Islet precursor cell (in vitro differentiated cells): ENCODE results near the gene NDOR1.
A peak's percentile ranks its signal among the peaks of the same experiment; 100 is the strongest.

ENCODE experiments used
- DNase-seq: peaks from one replicate; pipeline ENCODE4 v3.0.0-alpha.2; 2018

Gene NDOR1

DNA sequence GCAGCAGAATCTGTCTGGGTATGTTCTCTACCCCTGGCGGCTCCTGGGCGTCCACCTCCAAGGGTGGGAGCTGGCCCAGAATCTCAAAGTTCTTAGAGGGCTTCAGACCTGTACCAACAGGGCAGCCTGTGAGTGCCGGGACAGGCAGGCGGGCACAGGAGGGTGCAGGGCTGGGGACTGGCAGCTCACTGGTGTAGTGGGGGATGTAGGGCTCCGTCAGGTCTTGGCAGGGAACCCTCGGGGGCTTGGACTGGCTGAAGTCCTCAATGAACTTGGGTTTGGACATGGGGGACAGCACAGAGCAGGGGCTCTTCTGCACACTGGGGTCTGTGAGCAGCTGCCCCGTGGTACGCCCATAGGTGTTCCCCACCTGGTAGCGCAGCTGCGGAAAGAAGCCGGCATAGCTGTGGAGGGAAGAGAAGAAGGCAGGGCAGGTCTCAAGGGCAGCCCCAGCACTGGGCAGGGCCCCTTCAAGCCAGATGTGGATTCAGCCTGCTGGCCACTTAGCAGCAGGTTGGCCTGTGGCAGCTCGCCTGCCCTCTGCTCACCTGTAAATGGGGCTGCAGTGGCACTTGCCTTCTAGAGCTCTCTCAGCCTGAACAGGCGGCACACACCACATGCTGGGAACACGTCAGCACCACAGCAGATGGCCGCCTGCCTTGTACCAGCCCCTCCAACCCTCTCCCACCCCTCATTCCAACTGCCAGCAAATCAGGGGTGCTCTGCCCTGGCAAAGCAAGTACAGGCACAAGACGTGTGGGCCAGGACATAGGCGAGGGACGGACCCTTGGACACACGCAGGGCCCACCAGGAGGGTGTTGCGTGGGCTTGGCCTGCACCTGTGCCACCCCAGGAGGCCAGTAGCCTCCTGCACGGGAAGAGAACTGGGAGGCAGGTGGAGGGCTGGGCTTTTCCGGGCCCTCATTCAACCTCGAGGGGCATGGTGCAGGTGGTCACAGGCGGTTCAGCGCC lies 40.2 kb downstream of the NDOR1 start:
- DNase-seq, result no peak

DNA sequence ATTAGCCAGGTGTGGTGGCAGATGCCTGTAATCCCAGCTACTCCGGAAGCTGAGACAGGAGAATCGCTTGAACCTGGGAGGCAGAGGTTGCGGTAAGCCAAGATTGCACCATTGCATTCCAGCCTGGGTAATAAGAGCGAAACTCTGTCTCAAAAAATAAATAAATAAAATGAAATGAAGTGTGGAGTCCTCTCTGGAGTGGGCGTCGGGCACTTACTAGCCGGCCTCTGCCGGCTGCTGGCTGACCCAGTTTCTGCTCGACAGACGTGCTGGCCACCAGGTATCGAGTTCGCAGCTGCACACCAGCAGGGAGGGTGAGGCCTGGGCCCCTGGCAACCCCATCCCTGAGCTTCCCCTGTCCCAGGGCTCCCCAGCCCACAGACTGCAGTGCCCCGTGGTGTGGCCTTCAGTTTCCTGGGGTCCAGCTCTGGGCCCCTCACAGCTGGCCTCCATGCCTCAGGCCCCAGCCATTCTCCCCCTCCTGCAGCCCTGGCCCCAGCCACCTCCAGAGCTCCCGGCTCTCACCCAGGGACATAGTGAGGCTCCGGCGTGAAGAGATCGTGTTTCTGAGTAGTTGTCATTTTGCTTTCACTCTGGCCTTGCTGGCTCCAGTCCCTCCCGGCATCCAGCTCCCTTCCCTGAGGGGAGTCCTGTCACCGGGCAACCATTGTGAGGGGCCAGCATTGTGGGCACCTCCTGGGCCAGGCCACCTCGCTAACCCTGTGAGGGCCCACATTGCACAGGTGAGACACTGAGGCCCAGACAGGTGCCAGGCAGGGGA lies 41.8 kb downstream of the NDOR1 start:
- no peak for DNase-seq

DNA sequence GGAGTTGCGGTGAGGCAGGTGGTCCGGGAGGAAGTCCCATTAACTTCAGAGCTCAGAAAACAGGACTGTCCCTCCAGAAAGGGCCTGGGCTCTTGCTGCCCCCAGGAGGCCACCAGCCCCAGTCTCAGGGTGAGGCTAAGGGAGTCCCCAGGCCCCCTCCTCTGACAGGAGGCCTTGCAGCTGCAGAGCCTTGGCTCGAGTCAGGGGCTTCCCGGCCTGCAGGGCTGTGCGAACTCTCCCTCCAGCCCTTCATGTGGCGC lies 42.3 kb downstream of the NDOR1 start:
- no peak for DNase-seq

DNA sequence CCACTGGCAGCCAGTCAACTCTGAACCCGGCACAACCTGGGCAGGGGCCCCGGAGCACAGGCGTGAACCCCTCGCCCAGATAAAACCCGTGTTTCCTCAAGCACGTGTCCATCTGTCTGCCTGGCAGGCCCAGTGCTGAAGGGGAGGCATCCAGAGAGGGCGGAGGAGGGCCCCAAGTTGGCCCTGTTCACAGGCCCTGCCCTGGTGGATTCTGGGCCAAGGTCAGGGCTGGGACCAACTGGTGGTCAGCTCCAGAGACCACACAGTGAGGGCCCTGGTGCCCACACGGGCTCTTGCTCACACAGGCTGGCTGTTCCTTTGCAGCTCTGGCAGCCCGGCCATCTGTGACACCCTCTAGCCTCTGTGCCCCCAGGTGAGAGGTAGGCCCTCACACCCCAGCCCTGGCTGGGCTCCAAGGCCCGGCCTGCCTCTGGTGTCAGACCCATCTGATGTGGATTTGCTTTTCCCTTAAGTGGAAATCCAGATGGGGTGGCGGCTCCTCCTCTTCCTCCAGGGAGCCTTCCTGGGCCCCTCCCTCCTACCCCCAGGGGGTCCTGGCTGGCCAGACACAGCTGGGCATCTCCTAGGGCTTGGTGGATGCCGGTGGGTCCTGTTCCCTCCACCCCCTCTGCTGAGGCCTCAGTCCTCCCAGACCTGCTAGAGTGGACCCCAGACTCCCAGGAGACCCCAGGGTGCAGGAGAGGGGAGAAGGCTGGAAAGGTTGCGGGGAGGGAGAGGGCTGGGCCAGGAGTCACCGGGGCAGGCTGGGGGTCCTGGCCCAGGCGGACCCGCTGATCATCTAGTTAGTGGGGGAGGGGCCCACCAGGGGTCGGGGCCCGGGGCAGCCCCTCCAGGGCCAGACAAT lies 45.1 kb downstream of the NDOR1 start:
- no peak for DNase-seq

DNA sequence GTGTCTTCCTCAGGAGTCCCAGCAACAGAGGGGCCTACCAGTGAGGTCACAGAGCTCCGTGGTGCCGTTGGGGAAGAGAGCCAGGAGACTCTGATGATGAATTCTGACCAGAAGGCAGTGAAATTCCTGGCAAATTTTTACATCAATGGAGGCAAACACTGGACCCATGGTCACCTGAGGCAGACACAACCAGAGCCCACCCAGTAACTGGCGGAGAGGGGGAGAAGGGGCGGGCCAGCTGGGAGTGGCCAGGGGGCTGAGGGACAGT lies 45.6 kb downstream of the NDOR1 start, which contains the start of gene STPG3:
Gene STPG3 (plus strand): TSS at position 93 of the 268 bp plus-strand sequence. CDS start 1 bp downstream, at position 94.
- no peak for DNase-seq

DNA sequence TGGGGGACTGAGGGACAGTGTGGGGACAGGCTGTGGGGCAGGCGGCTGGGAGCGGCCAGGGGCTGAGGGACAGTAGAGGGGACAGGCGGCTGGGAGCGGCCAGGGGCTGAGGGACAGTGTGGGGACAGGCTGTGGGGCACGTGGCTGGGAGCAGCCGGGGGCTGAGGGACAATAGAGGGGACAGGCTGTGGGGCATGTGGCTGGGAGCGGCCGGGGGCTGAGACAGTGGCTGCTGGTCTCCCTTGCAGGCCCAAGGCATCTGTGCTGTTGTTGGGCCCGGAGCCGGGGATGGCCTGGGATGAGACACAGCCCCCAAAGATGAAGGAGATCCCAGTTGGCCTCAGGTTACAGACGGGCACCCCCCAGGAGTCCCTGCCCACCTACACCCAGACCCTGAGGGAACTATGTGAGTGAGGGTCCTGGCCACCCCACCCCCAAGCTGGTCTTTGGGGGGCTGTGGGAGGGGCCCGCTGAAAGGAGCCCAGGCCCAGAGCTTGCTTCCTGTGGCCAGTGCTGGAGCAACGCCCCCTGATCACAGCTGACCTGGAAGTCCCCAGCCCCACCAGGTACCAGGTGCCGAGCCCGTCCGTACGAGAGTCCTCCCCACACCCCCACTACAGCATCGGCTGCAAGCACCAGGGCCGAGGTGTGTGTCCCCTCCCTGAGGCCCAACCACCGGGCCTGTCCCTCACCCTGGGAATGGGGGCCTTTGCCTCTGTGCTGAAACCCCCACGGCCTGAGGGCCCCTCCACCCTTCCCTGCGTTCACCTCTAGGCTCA lies 46.2 kb downstream of the NDOR1 start:
- no peak for DNase-seq

DNA sequence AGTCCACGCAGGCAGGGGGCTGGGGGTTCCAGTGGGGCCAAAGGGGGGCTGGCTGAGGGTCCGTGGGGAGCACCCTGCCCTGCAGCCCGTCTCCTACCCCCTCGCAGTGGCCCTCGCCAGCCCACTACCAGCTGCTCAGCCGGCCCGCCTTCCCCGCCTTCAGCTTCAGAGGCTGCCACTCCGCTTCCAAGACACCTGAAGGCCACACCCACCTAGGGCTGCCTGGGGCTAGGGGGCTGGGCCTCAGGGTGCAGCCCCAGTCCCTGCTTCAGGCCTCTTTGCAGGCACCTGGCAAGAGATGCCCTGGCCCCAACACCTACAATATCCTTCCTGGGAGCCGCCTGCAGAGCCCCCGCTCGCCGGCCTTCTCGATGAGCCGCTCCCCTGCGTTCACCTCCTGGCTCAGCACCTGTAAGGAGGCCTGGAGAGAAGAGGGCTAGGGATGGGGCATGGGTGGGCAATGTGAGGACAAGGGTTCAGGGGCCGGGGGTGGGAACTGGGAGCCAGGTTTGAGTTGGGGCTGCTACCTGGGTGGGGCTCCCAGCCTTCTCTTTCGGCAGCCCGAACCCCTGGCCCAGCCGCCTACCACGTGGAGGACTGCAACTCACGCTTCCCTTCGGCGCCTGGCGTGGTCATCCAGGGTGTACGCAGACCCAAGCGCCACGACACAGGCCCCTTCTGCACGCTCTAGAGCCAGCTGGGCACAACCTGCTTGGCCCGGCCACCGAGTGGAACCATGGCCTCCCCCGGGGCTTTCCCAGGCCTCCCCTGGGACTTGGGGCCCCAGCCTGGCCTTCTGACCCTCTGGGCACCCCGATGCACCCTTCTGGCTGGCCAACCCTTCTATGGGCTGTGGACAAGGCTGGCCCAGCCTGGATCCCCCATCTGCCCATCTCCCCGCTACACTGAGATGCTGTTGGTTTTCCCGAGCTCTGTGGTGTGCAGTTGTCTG lies 47.3 kb downstream of the NDOR1 start:
- DNase-seq, result peak; percentile 78

DNA sequence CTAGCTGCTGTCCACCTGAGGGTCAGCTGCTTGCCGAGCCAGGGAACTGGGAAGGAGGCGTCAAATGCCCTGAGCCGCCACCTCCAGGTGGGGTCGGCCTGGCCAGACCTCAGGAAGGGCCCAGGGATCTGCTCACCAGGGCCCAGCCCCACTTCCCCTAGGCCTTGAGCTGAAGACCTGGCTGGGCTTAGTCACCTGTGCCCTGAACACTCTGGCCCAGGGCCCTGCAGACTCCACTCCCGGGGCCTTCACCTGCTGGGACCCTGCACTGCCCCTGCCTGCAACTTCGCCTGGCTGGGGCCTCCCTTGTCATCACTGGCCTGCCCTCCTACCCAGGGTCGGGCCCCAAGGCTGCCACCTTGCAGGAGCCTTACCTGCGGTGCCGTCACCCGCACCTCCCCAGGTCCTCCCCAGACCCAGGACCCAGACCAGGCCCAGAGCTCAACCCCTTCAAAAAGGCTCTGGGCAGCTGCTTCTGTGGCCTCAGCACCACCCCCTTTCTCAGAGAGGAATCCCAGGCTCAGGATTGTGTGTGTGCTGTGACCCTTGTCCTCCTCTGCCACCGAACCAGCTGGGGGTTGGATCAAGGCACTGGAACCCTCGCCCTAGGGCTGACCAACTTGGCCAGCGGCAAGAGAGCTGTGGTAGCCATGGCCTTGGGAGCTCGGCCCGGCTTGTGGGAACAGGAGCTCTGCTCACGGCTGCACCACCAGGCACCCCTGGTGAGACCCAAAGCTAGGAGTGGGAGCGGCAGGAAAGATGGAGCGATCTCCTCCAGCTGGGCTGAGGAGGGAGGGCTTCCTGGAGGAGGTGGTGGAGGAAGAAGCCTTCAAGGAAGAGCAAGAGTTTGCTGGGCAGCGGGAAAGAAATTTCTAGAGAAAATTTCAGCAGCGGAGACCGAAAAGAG lies 48.5 kb downstream of the NDOR1 start:
- DNase-seq, result no peak

DNA sequence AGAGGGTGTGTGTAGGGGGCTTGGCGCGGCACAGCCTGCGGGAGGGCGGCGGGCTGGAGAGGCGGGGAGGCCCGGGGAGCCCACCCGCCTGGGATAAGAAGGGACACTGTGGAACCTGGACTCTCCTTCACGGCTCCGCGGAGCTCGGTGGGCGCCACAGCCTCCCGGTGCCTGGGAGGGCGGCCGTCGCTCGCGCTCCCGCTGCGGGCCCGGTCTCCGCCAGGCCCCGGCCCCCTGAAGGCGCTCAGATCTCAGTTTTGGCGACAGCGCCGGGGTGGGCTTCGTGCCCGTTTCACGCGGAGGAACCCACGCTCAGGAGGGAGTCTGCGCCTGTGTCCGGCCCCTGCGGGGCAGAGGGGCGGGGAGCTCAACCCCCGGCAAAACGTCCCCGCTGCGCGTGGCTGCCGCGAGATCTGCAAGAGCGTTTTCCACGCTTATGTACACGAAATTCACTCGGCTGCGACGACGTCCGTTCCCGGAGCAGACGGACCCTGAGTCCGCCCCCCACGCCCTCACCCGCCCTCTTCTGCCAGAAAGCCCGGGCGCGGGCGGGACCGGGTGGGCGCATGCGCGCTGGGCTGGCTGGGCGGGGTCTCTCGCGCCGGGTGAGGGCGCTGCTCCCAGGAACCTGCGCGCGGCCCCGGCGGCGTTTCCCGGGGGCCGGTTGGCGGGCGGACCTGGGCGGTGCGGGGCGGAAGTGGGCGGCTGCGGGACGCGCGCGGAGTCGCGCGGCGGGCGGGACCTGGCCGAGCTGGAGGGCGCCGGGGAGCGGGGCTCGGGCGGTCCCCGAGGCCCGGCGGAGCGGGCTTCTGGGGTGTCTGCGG lies 49.3 kb downstream of the NDOR1 start, which contains the start of gene NELFB:
Gene NELFB (plus strand): TSS at position 704 of the 824 bp plus-strand sequence.
- DNase-seq, result peak; percentile 93

DNA sequence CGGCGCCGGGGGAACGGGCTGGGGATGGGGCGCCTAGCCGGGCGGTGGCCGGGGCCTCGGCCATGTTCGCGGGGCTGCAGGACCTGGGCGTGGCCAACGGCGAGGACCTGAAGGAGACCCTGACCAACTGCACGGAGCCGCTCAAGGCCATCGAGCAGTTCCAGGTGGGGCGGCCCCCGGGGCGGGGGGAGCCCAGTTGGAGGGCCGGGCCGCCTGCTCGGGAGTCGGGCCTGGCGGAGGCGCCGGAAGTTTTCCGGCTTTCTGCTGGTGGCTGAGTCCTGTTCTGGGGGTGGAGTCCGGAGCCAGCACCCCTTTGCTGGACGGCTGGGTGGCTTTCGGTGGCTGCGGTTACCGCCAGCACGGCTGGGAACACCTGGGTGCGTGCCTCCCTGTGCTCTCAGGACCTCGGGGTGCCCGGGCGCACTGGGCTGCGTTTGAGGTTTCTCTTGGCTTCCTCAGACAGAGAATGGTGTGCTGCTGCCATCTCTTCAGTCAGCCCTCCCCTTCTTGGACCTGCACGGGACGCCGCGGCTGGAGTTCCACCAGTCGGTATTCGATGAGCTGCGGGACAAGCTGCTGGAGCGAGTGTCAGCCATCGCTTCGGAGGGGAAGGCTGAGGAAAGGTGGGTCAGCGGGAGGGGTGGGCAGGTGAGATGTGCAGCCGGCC lies 50.1 kb downstream of the NDOR1 start:
- DNase-seq, result peak; percentile 80

DNA sequence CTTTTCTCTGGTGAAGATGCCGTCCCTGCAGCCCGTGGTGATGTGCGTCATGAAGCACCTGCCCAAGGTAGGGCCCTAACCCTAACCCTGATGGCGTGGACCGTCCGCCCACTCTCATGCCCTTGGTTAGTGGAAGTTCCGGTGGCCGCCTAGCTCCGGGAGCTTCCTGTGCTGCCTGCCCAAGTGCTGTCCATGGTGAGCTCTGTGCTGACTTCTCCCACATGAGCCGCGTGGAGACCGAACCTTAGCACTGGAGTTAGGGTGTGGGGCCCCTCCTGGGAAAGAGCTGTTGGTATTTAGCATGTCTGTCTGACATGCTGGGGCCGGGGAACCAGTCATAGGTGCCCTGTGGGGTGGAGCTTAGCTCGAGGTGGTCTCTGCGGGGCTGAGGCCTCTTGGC lies 50.9 kb downstream of the NDOR1 start:
- no peak for DNase-seq

DNA sequence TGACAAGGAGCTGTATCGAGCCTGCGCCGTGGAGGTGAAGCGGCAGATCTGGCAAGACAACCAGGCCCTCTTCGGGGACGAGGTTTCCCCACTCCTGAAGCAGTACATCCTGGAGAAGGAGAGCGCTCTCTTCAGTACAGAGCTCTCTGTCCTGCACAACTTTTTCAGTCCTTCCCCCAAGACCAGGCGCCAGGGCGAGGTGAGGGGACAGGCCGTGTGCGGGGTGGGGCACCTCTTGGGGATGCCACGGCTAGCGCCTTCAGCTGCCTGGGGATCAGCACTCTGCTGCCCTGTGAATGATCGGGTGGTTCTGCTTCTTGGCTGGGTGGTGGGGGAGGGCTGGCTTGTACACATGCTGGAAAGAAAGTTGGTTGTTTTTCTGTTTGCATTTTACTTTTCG lies 51.4 kb downstream of the NDOR1 start:
- DNase-seq, result no peak

DNA sequence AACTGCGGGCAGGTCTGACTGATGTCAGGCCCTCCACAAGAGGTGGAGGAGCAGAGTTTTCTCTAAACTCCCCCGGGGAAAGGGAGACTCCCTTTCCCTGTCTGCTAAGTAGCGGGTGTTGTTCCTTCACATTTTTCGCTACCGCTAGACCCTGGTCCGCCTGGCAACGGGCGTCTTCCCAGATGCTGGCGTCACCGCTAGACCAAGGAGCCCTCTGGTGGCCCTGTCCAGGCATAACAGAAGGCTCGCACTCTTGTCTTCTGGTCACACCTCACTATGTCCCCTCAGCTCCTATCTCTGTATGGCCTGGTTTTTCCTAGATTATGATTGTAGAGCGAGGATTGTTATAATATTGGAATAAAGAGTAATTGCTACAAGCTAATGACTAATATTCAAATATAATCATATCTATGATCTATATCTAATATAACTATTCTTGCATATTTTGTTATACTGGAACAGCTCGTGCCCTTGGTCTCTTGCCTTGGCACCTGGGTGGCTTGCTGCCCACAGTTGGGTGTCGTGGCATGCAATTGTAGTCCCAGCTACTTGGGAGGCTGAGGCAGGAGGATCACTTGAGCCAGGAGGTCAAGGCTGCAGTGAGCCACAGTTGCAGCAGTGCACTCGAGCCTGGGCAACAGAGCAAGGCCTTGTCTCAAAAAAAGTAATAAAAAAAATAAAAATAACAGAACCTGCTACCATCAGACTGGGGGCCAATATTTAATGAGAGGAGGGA lies 56.8 kb downstream of the NDOR1 start:
- DNase-seq, result peak; percentile 69

DNA sequence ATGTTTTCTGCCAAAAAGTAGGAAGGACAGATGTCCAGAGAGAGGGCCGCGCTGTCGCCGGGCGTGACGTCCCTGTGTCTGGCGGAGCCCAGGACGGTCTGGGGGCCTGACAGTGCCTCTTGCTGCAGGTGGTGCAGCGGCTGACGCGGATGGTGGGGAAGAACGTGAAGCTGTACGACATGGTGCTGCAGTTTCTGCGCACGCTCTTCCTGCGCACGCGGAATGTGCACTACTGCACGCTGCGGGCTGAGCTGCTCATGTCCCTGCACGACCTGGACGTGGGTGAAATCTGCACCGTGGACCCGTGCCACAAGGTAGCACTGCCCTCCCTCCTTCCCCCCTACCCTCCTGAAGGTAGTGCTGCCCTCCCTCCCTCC lies 57.4 kb downstream of the NDOR1 start:
- DNase-seq, result no peak

DNA sequence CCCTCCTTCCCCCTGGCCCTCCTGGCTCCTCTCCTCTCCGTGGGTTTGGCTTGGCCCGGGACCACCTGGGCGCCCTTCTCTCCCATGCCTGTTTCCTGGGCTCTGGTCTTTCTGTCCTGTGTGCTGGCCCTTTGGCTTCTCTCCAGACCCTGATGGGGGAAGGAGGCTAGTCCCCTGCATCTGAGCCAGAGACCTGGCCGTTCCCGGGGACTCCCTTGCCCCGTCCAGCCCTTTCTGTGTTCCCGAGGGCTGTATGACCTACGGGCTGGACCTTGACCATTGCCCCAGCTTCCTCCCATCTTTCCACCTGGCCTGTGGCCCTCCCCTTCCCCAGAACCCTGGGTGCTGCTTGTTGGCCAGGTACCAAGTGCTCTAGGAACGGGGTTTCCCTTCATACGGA lies 58.0 kb downstream of the NDOR1 start:
- DNase-seq, result no peak

DNA sequence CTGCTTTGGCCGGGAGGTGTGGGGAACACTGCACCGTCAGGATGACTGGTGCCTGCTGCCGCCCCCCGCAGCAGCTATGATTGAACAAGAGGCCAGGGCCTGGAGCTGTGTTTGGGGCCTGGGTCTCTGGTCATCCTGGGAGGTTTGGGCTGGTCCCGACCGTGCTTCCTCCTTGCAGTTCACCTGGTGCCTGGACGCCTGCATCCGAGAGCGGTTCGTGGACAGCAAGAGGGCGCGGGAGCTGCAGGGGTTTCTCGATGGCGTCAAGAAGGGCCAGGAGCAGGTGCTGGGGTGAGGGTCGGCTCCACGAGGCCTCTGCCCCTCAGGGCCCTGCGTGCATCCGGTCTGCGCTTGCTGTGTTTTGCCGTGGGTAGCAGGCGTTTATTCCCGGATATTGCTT lies 58.6 kb downstream of the NDOR1 start:
- no peak for DNase-seq

DNA sequence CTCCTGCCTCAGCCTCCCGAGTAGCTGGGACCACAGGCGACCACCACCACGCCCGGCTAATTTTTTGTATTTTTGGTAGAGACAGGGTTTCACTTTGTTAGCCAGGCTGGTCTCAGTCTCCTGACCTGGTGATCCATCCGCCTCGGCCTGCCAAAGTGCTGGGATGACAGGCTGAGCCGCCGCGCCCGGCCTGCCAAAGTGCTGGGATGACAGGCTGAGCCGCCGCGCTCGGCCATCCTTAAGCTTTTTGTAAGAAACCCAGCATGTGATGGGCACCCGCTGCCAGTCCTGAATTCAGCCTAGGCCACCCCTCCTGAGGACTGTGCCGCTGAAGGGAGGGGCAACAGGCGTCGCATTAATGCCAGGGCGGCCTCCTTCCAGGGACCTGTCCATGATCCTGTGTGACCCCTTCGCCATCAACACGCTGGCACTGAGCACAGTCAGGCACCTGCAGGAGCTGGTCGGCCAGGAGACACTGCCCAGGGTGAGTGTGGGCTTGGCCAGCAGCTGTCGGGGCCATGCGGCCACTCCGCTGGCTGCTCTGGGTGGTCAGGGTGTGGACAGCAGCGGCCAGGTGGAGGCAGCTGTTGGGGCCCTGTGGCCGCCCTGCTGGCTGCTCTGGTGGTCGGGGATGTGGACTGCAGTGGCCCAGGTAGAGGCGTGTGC lies 60.1 kb downstream of the NDOR1 start:
- DNase-seq, result peak; percentile 48

DNA sequence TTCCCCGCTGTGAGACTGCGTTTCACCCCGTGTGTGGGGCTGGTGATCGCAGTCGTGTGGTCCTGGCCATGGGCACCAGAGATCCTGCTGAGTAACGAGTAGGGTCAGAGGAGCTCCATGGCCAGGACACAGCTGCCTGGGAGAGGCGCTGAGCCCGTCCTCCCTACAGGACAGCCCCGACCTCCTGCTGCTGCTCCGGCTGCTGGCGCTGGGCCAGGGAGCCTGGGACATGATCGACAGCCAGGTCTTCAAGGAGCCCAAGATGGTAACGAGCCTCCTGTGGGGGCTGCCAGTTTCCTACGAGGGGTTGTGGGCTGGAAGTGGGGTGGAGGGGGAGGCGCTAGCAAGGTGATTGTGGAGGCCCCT lies 60.6 kb downstream of the NDOR1 start:
- DNase-seq, result no peak
